Psoas muscle (tissue), 8 donors: ENCODE measurements around the gene TOMM7. TPM values are rescaled to one million over a fixed set of nuclear protein-coding genes. Genes with fewer than 3 reads are reported as not detected.

Source experiments
- ATAC-seq, 4 donors: fragments of 200-7000 bp; cut with Tn5 transposase; one replicate each; pipeline ENCODE4 v1.9.1; 2020; ENCODE audit warnings: moderate library complexity in 3 of 4, mild to moderate bottlenecking in 2 of 4
- DNase-seq, 2 donors: peaks; one replicate each; pipeline ENCODE4 v3.0.0-alpha.2; 2020
- H3K27ac ChIP-seq: fragments of 200-600 bp; one replicate; pipeline ENCODE4 v1.8.0; 2022
- H3K27me3 ChIP-seq, 3 donors: fragments of 200-600 bp in 1 of 3; one replicate each; pipeline versions ENCODE4 v1.6.1 to v1.8.0; 2013 to 2022; ENCODE audit warnings: low read length in 2 of 3, mild to moderate bottlenecking in 2 of 3, moderate library complexity in 1 of 3; ENCODE audit not compliant: insufficient read depth in 3 of 3
- H3K36me3 ChIP-seq, 2 donors: fragments of 200-600 bp in 1 of 2; one replicate each; pipeline versions ENCODE4 v1.6.1 to v1.8.0; 2013 to 2022; ENCODE audit warnings: low read depth in 1 of 2, mild to moderate bottlenecking in 1 of 2, moderate library complexity in 1 of 2; ENCODE audit not compliant: insufficient read depth in 1 of 2
- H3K4me1 ChIP-seq: fragments of 200-600 bp; one replicate; pipeline ENCODE4 v1.8.0; 2022
- H3K4me3 ChIP-seq: fragments of 200-600 bp; one replicate; pipeline ENCODE4 v1.8.0; 2022; ENCODE audit warnings: mild to moderate bottlenecking
- H3K9me3 ChIP-seq: fragments of 200-600 bp; one replicate; pipeline ENCODE4 v1.8.0; 2022
- WGBS, 3 donors: extraction: QIAGEN DNeasy Blood & Tissue Kit; methylation state at CpG; one replicate each; pipeline versions ENCODE4 v1.1.6 to v1.1.7; 2013; 5-methylcytosine and 5-hydroxymethylcytosine counted together
- intact Hi-C, 2 donors: fragments of 100-400 bp; cut with DNase I; formaldehyde crosslinking; loops; one replicate each; pipeline versions ENCODE4 v1.11.0 to v1.14.2; 2022
- polyA plus RNA-seq, 3 donors: library from polyadenylated mRNA; stranded (reverse); fragments of 200-250 nt; gene quantifications; one replicate each; pipeline ENCODE4 v1.2.3, GENCODE V29; 2013
- total RNA-seq, 4 donors: library from RNA; stranded (reverse); fragmentation: NEBNext Ultra II Directional in 2 of 4; extraction: Animal tissue kit (Norgen Biotek cat#: 25700) in 2 of 4; gene quantifications; one replicate each; pipeline versions ENCODE4 v1.2.1 to v1.2.4, GENCODE V29; 2021 to 2023
- TF ChIP-seq, protein P1 (sequence below): fragments of 200-600 bp; IDR thresholded peaks from one replicate; pipeline ENCODE4 v1.8.0; 2022; ENCODE audit warnings: antibody characterized with exemption
- donor health status: healthy with polysubstance abuse.
- donor health status: DM: no; HTN: no; CAD: no; lungs with moderate emphysema.
- donor health status: Bipolar disorder and iron deficiency.
- donor health status: healthy.
- donor health status: DM: yes; HTN: yes; CAD: no.
- donor health status: DM: no; HTN: no; CAD: no.
- donor health status: DM: no; HTN: no; CAD: no.
- donor health status: DM: yes; HTN: yes; CAD: no.

Gene TOMM7
- total and polyA plus RNA-seq, 7 donors: 401 to 791 (median 668) TPM

DNA sequence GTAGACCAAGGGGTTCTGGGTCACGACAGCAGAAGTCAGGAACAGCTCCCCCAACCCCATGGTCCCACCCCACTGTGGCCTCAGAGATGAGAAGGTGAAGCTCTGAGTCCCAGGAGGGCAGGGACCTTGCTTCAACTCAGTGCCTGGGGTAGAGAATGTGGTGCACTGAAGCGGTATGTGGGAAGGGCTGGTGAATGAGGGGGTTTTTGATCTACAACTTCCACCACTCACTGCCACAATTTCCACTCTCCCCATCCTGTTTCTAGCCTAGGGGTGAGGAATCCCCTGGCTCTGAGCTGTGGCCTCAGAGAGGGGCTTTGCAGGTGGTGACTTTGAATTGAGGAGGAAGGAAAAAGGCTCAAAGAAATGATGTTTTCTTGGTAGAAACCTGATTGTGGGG lies 44.9 kb upstream of the TOMM7 start:
- peak overlapping the region; percentile 71 for H3K27ac ChIP-seq
- TF ChIP-seq, protein P1, sequence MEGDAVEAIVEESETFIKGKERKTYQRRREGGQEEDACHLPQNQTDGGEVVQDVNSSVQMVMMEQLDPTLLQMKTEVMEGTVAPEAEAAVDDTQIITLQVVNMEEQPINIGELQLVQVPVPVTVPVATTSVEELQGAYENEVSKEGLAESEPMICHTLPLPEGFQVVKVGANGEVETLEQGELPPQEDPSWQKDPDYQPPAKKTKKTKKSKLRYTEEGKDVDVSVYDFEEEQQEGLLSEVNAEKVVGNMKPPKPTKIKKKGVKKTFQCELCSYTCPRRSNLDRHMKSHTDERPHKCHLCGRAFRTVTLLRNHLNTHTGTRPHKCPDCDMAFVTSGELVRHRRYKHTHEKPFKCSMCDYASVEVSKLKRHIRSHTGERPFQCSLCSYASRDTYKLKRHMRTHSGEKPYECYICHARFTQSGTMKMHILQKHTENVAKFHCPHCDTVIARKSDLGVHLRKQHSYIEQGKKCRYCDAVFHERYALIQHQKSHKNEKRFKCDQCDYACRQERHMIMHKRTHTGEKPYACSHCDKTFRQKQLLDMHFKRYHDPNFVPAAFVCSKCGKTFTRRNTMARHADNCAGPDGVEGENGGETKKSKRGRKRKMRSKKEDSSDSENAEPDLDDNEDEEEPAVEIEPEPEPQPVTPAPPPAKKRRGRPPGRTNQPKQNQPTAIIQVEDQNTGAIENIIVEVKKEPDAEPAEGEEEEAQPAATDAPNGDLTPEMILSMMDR: no peak
- peaks cover 0 to 7% of the 10 kb centered on the region in 2 donors for H3K36me3 ChIP-seq
- ATAC-seq (no peak), DNase-seq (no peak)
- 40 to 61% (median 54%) methylated on average over 2 of the region's 2 CpGs for WGBS, 3 donors
- intact Hi-C loops: no loop called here
- H3K9me3 ChIP-seq: no peaks in the 10 kb centered on the region
- peaks cover 8% of the 10 kb centered on the region for H3K4me1 ChIP-seq
- H3K4me3 ChIP-seq: no peak overlapping the region
- no peaks in the 10 kb centered on the region for H3K27me3 ChIP-seq

DNA sequence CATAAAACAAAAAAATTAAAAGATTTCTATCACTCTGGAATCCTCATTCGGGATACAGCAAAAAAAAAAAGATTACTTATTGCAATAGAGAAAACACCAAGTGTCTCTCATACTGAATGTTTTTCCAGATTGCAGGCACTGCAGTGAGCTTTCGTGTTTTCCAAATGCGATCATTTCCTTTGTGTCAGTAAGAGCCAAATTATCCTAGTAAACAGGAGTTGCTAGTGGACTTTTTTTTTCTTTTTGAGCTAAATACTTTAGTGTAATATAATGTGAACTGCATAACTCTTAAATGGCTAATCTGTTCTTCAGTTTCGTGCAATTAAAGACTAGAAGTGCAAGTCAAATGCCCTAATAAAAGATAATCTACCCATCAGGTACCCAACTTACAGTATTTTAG lies 44.4 kb upstream of the TOMM7 start:
- WGBS, 3 donors: 57 to 72% (median 60%) methylated on average over 4 of the region's 4 CpGs
- Histone ChIP-seq H3K36me3 (peaks cover 0 to 7% of the 10 kb centered on the region in 2 donors), H3K4me3 (no peak overlapping the region), H3K9me3 (no peaks in the 10 kb centered on the region), H3K27ac (peak overlapping the region; percentile 71), H3K27me3 (no peaks in the 10 kb centered on the region), H3K4me1 (peaks cover 8% of the 10 kb centered on the region)
- TF ChIP-seq, protein P1: no peak
- peak in 1 of 4 donors; percentile 46 for ATAC-seq
- intact Hi-C loops: no loop called here
- no peak for DNase-seq

DNA sequence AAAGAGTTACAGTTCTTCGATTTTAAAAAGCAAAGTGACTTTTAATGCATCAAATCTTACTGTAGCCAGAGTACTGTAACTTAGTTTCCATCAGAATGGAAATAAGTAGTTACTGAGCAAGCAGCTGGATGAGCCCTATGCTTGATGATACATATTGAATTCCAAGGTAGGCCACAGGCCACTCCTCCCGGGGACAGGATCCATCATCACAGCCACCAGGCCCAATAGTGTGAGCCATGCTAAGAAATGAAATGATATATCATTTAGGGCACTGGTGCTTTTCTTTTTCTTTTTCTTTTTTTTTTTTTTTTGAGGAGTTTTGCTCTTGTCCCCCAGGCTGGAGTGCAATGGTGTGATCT lies 42.9 kb upstream of the TOMM7 start:
- H3K36me3 ChIP-seq: peaks cover 0 to 16% of the 10 kb centered on the region in 2 donors
- intact Hi-C loops: no loop called here
- ATAC-seq (peak in 1 of 4 donors; percentile 39), DNase-seq (no peak)
- TF ChIP-seq, protein P1: no peak
- H3K27me3 ChIP-seq: no peaks in the 10 kb centered on the region
- 75 to 90% (median 75%) methylated on average over 2 of the region's 2 CpGs for WGBS, 3 donors
- H3K4me1 ChIP-seq: peaks cover 8% of the 10 kb centered on the region
- H3K27ac ChIP-seq: peak overlapping the region; percentile 60
- no peaks in the 10 kb centered on the region for H3K9me3 ChIP-seq
- no peak overlapping the region for H3K4me3 ChIP-seq

DNA sequence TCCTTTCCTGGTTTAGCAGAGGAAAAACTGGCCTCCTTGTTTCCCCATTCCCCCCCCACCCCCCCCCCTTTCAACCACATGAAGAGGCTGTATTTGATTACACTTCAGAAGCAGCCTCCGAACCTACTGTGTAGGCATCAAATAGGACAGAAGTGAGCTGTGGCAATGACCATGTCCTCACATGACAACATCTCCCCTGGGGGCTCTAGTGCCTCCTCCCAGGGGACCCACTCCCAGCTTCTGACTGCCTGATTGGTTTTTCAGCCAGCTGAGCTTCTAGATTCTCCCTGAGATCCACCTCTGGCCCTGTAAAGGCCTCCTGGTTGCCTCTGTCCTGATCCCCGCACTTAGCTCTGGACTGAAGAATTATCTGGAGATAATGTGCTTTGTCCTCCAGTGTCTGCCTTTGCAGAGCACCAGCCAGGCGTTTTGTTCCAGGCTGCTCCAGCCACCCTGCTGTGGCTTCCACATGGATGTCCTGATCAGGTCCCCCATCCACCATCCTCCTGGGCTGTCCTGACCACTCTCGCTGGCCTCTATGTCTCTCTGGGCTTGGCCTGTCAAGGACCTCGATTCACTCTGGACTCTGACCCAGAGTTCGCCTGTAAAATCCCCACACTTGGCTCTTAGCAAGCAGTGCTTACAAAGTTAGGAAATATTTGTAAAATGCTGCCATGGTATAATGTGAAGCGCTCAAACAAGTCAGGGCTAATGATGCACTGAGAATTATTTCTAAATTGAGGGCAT lies 42.4 kb upstream of the TOMM7 start:
- DNase-seq (no peak), ATAC-seq (no peak)
- intact Hi-C loops: loop anchor here in 1 of 2 donors (5.0 kb wide), 2 partner anchors 192 to 303 kb away; no protein-coding TSS in a partner anchor
- Histone ChIP-seq H3K4me3 (no peak overlapping the region), H3K4me1 (peaks cover 8% of the 10 kb centered on the region), H3K27ac (peak overlapping the region; percentile 60), H3K9me3 (no peaks in the 10 kb centered on the region), H3K27me3 (no peaks in the 10 kb centered on the region), H3K36me3 (peaks cover 0 to 20% of the 10 kb centered on the region in 2 donors)
- WGBS, 3 donors: 59 to 74% (median 69%) methylated on average over 7 of the region's 7 CpGs
- TF ChIP-seq, protein P1: no peak
